Hypothalamus (tissue), 51 donors: ENCODE measurements around the gene TTBK1.

ENCODE experiments used
- DNase-seq, 51 donors: peaks; one replicate each; lab custom pipeline; 2025; lab: John Stamatoyannopoulos, UW

Gene TTBK1

DNA sequence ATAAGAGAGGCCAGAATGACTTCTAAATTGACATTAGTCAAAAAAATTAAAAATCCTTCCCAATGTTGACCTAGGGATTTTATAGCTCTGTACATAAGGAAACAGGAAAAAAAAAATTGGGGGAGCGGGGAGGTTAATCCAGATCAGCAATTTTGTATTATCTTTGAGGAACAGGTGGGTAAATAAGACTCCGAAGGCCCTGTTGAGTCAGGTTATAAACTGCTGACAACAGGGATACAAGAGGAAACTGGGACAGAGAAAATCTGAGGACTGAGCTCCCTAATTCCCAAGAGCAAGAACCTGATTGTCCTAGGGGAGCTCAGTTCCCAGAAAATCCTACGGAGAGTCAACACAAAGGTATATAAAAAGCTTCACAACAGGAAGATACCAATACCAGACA lies 92.2 kb downstream of the TTBK1 start:
- DNase-seq, result no peak

DNA sequence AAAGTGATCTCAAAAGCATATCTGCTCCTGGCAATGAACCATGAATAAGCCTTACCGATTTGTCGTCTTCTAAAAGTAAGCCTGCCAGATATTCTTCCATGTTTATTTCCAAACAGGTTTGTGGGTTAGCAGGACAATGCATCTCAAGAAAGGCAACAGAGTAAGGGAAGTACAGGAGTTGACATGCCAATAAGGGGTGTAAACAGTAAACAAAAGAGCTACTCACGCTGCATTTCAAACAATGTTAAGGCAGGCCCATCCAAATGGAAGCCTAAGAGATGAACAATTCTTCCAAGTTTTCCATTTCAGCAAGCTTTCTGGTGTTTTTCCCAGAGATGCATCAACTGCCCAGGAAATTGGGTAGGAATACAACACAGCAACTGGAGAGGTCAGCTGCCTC lies 93.1 kb downstream of the TTBK1 start:
- peak in 2 of 51 donors; percentile 1 to 19 for DNase-seq
